Left ventricle myocardium superior (tissue), 1 donor: Measurements from ENCODE around the gene LIMCH1. TPM values are rescaled to one million over a fixed set of nuclear protein-coding genes. Genes with fewer than 3 reads are reported as not detected.

Experiments used
- ATAC-seq: fragments of 200-7000 bp; cut with Tn5 transposase; one replicate; pipeline ENCODE4 v1.9.1; 2020; ENCODE audit warnings: mild to moderate bottlenecking, moderate library complexity
- DNase-seq: peaks from one replicate; pipeline ENCODE4 v3.0.0-alpha.2; 2020
- intact Hi-C: fragments of 100-400 bp; cut with micrococcal nuclease; formaldehyde crosslinking; loops from one replicate; pipeline ENCODE4 v1.11.0; 2022
- total RNA-seq: library from RNA; stranded (reverse); fragmentation: NEBNext Ultra II Directional; extraction: Animal tissue kit (Norgen Biotek cat#: 25700); gene quantifications from one replicate; pipeline ENCODE4 v1.2.1, GENCODE V29; 2021
- donor health status: DM: no; HTN: yes; CAD: no; lungs with severe emphysema.

LIMCH1 gene
- total RNA-seq, 1 donor from 2014 or later = 232 TPM

GRCh38 chr4:41599192-41599786 is 61.3 kb downstream of the LIMCH1 start:
- intact Hi-C loops = no loop called here
- DNase-seq (no peak), ATAC-seq (no peak)

- peak; percentile 56 for ATAC-seq
- intact Hi-C loops = no loop called here
- no peak for DNase-seq
Observed at GRCh38 chr4:41600243-41600912, 62.4 kb downstream of the LIMCH1 start.

- no peak for ATAC-seq
Observed at GRCh38 chr4:41601025-41601424, 63.1 kb downstream of the LIMCH1 start.

GRCh38 chr4:41602113-41602512 is 64.2 kb downstream of the LIMCH1 start:
- no peak for ATAC-seq
- intact Hi-C loops = no loop called here
- no peak for DNase-seq

More at GRCh38 chr4:41601025-41601424, 63.1 kb downstream of the LIMCH1 start:
- DNase-seq = no peak
- intact Hi-C loops = no loop called here

- ATAC-seq (no peak), DNase-seq (no peak)
- intact Hi-C loops = no loop called here
Observed at GRCh38 chr4:41602886-41603498, 65.0 kb downstream of the LIMCH1 start.

- intact Hi-C loops = no loop called here
- DNase-seq (no peak), ATAC-seq (no peak)
Observed at GRCh38 chr4:41609851-41610250, 71.9 kb downstream of the LIMCH1 start.

GRCh38 chr4:41610474-41610873 is 72.5 kb downstream of the LIMCH1 start:
- ATAC-seq (no peak), DNase-seq (no peak)
- intact Hi-C loops = no loop called here

- intact Hi-C loops = no loop called here
Observed at GRCh38 chr4:41611124-41611838, 73.3 kb downstream of the LIMCH1 start.

GRCh38 chr4:41611881-41612871 is 74.2 kb downstream of the LIMCH1 start:
- DNase-seq (peak; percentile 79), ATAC-seq (peak; percentile 93)
- intact Hi-C loops = no loop called here

More at GRCh38 chr4:41611124-41611838, 73.3 kb downstream of the LIMCH1 start:
- no peak for DNase-seq
- ATAC-seq = no peak

GRCh38 chr4:41613386-41613785 is 75.4 kb downstream of the LIMCH1 start:
- DNase-seq = peak; percentile 37
- peak; percentile 53 for ATAC-seq
- intact Hi-C loops = no loop called here

- peak; percentile 55 for ATAC-seq
- intact Hi-C loops = no loop called here
- DNase-seq = no peak
Observed at GRCh38 chr4:41613821-41614220, 75.9 kb downstream of the LIMCH1 start.

GRCh38 chr4:41614519-41614918 is 76.6 kb downstream of the LIMCH1 start:
- no peak for DNase-seq
- intact Hi-C loops = no loop called here
- ATAC-seq = no peak

GRCh38 chr4:41619161-41619560 is 81.2 kb downstream of the LIMCH1 start:
- DNase-seq = no peak
- ATAC-seq = no peak
- intact Hi-C loops = no loop called here

GRCh38 chr4:41620594-41621256 is 82.8 kb downstream of the LIMCH1 start:
- intact Hi-C loops = no loop called here

GRCh38 chr4:41622787-41623186 is 84.8 kb downstream of the LIMCH1 start:
- DNase-seq (no peak), ATAC-seq (peak; percentile 57)
- intact Hi-C loops = no loop called here

More at GRCh38 chr4:41620594-41621256, 82.8 kb downstream of the LIMCH1 start:
- peak; percentile 35 for ATAC-seq
- DNase-seq = no peak

GRCh38 chr4:41624765-41625164 is 86.8 kb downstream of the LIMCH1 start:
- DNase-seq (no peak), ATAC-seq (no peak)
- intact Hi-C loops = no loop called here

- ATAC-seq (no peak), DNase-seq (no peak)
- intact Hi-C loops = no loop called here
Observed at GRCh38 chr4:41625531-41625930, 87.6 kb downstream of the LIMCH1 start.

GRCh38 chr4:41628936-41629335 is 91.0 kb downstream of the LIMCH1 start:
- intact Hi-C loops = no loop called here
- DNase-seq = no peak
- no peak for ATAC-seq
